ENCODE data around the gene PABPC1L2B.
"Not testable (repeated sequence)": the region's sequence is repeated elsewhere in the genome, so short reads cannot be mapped to it uniquely, and the experiment has no call there.

DNA sequence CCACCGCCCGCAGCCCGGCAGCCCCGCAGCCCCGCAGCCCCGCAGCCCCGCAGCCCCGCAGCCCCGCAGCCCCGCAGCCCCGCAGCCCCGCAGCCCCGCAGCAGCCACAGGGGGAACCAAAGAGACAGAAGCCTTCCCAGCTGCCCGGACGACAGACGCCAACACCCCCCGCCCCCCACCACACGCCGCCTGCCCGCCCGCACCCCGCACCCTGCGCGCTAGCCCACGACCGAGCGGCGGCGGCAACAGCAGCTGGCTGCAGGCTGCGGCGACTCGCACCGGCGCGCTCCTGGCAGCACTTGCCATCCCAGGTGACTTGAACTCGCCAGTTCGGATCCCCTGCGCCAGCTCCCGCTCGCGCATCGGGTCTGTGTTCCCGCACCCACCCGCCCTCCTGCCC lies at the start of gene PABPC1L2B:
- TF ChIP-seq, protein P1, sequence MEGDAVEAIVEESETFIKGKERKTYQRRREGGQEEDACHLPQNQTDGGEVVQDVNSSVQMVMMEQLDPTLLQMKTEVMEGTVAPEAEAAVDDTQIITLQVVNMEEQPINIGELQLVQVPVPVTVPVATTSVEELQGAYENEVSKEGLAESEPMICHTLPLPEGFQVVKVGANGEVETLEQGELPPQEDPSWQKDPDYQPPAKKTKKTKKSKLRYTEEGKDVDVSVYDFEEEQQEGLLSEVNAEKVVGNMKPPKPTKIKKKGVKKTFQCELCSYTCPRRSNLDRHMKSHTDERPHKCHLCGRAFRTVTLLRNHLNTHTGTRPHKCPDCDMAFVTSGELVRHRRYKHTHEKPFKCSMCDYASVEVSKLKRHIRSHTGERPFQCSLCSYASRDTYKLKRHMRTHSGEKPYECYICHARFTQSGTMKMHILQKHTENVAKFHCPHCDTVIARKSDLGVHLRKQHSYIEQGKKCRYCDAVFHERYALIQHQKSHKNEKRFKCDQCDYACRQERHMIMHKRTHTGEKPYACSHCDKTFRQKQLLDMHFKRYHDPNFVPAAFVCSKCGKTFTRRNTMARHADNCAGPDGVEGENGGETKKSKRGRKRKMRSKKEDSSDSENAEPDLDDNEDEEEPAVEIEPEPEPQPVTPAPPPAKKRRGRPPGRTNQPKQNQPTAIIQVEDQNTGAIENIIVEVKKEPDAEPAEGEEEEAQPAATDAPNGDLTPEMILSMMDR (IDR thresholded peaks at IDR 0.05) = not testable (repeated sequence)
- TF ChIP-seq POLR2A, POLR2AphosphoS5 (IDR thresholded peaks at IDR 0.05): not testable (repeated sequence)
